H1 (cell line): ENCODE results near the gene CKAP5.
A peak's percentile ranks its signal among the peaks of the same experiment; 100 is the strongest.

ENCODE experiments used
- ASH2L ChIP-seq: fragments of 200-600, 300-600 bp; sonication (generic); IDR thresholded peaks from one replicate; pipeline ENCODE4 v1.7.1; 2017; ENCODE audit warnings: low read length
- CREB1 ChIP-seq: IDR thresholded peaks from 2 replicates; pipeline ENCODE4 v1.6.1; 2012; ENCODE audit warnings: inconsistent platforms
- EZH2 ChIP-seq: fragments of 200-600 bp; sonication (generic); IDR thresholded peaks from 2 replicates; pipeline ENCODE4 v1.7.1; 2012; ENCODE audit warnings: low read depth, mild to moderate bottlenecking, moderate library complexity, low read length, inconsistent platforms; ENCODE audit not compliant: severe bottlenecking
- GABPA ChIP-seq: IDR thresholded peaks from 2 replicates; pipeline ENCODE4 v1.6.1; 2011; ENCODE audit warnings: mild to moderate bottlenecking, low read length, moderate library complexity, borderline replicate concordance; ENCODE audit not compliant: insufficient read depth
- JUND ChIP-seq: IDR thresholded peaks from 2 replicates; pipeline ENCODE4 v1.6.1; 2011; ENCODE audit warnings: mild to moderate bottlenecking, improper control_type of control experiment, low read length
- POLR2AphosphoS5 ChIP-seq: IDR thresholded peaks from 2 replicates; pipeline ENCODE4 v1.6.1; 2011; ENCODE audit warnings: low read depth, low read length
- RAD21 ChIP-seq, 2 experiments: IDR thresholded peaks in 1 of 2; conservative IDR thresholded peaks in 1 of 2; 2 replicates each; pipeline ENCODE4 v1.6.1; 2011; ENCODE audit warnings: low read depth in 2 of 2, low read length in 2 of 2, improper control_type of control experiment in 1 of 2, inconsistent platforms in 1 of 2, mild to moderate bottlenecking in 1 of 2, moderate library complexity in 1 of 2
- ZNF274 ChIP-seq: IDR thresholded peaks from 2 replicates; pipeline ENCODE4 v1.7.0; 2012; ENCODE audit warnings: low read length, borderline replicate concordance; ENCODE audit errors: extremely low read depth
- TF ChIP-seq, protein P1 (sequence below), 3 experiments: IDR thresholded peaks; 1 replicate in 2 of 3; 2 replicates in 1 of 3; pipeline versions ENCODE4 v1.5.1 to v1.6.1; 2011; ENCODE audit warnings: low read length in 3 of 3, mild to moderate bottlenecking in 3 of 3, inconsistent platforms in 2 of 3, low read depth in 1 of 3, moderate library complexity in 1 of 3; ENCODE audit not compliant: insufficient read depth in 1 of 3; ENCODE audit errors: control extremely low read depth in 1 of 3
- TF ChIP-seq, protein P2 (sequence below): IDR thresholded peaks from 2 replicates; pipeline ENCODE4 v1.6.1; 2011; ENCODE audit warnings: low read depth, mild to moderate bottlenecking, low read length; ENCODE audit not compliant: insufficient read depth

DNA sequence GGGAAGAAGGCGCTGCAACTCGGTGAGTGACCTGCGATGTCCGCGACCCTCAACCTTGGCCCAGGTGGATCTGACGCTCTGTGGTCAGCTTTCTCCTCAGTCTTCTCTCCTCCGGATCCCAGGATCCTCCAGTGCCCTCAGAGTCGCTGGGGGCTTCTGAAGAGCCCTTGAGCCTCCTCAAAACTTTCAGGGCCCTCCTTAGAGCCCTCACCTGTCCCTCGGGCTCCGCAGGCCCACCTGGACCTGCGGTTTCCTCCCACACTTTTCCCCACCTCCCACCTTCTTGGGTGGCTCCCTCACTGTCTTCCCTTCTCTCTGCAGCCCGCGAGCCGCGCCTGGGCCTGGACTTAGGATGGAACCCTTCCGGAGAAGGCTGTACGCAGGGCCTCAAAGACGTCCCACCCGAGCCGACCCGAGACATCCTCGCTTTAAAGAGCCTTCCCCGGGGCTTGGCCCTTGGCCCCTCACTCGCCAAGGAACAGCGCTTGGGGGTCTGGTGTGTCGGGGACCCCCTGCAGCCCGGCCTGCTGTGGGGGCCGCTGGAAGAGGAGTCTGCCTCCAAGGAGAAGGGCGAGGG, 144.9 kb downstream of the CKAP5 start:
- TF ChIP-seq CREB1 (no peak), GABPA (no peak), ZNF274 (no peak), POLR2AphosphoS5 (peak; percentile 77), EZH2 (no peak), ASH2L (no peak), JUND (no peak), RAD21 (IDR thresholded peaks at IDR 0.05 in 1 of 2, conservative IDR thresholded peaks at IDR 0.05 in 1 of 2; ENCODE audit: low read depth in 2 of 2, low read length in 2 of 2) (no peak)
- TF ChIP-seq, protein P1, sequence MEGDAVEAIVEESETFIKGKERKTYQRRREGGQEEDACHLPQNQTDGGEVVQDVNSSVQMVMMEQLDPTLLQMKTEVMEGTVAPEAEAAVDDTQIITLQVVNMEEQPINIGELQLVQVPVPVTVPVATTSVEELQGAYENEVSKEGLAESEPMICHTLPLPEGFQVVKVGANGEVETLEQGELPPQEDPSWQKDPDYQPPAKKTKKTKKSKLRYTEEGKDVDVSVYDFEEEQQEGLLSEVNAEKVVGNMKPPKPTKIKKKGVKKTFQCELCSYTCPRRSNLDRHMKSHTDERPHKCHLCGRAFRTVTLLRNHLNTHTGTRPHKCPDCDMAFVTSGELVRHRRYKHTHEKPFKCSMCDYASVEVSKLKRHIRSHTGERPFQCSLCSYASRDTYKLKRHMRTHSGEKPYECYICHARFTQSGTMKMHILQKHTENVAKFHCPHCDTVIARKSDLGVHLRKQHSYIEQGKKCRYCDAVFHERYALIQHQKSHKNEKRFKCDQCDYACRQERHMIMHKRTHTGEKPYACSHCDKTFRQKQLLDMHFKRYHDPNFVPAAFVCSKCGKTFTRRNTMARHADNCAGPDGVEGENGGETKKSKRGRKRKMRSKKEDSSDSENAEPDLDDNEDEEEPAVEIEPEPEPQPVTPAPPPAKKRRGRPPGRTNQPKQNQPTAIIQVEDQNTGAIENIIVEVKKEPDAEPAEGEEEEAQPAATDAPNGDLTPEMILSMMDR (IDR thresholded peaks at IDR 0.05; ENCODE audit: control extremely low read depth in 1 of 3, insufficient read depth in 1 of 3, low read depth in 1 of 3, low read length in 3 of 3) = no peak
- TF ChIP-seq, protein P2, sequence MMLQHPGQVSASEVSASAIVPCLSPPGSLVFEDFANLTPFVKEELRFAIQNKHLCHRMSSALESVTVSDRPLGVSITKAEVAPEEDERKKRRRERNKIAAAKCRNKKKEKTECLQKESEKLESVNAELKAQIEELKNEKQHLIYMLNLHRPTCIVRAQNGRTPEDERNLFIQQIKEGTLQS = no peak
